GM18508 (cell line): ENCODE results near the gene MYMK.

Experiments
- ATAC-seq: cut with Tn5 transposase; IDR thresholded peaks from one replicate; pipeline ENCODE4 v1.9.1; 2021; ENCODE audit warnings: moderate number of reproducible peaks; ENCODE audit not compliant: insufficient read depth, unreplicated experiment

Gene MYMK

GRCh38 chr9:133520121-133520835 lies 4.5 kb downstream of the MYMK start:
- ATAC-seq = no peak

- no peak for ATAC-seq
Observed at GRCh38 chr9:133519693-133520092, 5.1 kb downstream of the MYMK start.

- ATAC-seq = no peak
Observed at GRCh38 chr9:133518706-133519449, 5.9 kb downstream of the MYMK start.

GRCh38 chr9:133518200-133518599 lies 6.6 kb downstream of the MYMK start:
- ATAC-seq = no peak

GRCh38 chr9:133517711-133518110 lies 7.0 kb downstream of the MYMK start:
- no peak for ATAC-seq

- ATAC-seq = no peak
Observed at GRCh38 chr9:133516961-133517350, 7.8 kb downstream of the MYMK start.

- ATAC-seq = no peak
Observed at GRCh38 chr9:133516256-133516960, 8.4 kb downstream of the MYMK start.

GRCh38 chr9:133515615-133516255 lies 9.0 kb downstream of the MYMK start:
- no peak for ATAC-seq

GRCh38 chr9:133515240-133515610 lies 9.5 kb downstream of the MYMK start:
- no peak for ATAC-seq

- ATAC-seq = no peak
Observed at GRCh38 chr9:133514460-133515239, 10.1 kb downstream of the MYMK start.

- no peak for ATAC-seq
Observed at GRCh38 chr9:133513214-133514100, 11.3 kb downstream of the MYMK start.

GRCh38 chr9:133512253-133513213 lies 12.2 kb downstream of the MYMK start:
- ATAC-seq = no peak

GRCh38 chr9:133511607-133512006 lies 13.2 kb downstream of the MYMK start:
- no peak for ATAC-seq

GRCh38 chr9:133510926-133511505 lies 13.7 kb downstream of the MYMK start:
- ATAC-seq = no peak

- no peak for ATAC-seq
Observed at GRCh38 chr9:133509179-133510083, 15.3 kb downstream of the MYMK start.

GRCh38 chr9:133508046-133508445 lies 16.7 kb downstream of the MYMK start:
- ATAC-seq = no peak
